BJ (cell line): ENCODE results near the gene ACSL5. TPM values are rescaled to one million over a fixed set of nuclear protein-coding genes. Genes with fewer than 3 reads are reported as not detected.

Experiments
- CTCF ChIA-PET: fragments of 350-600 bp; formaldehyde crosslinking; extraction: SDS; loops from one replicate; lab custom pipeline; 2021; ENCODE audit warnings: antibody characterized with exemption, inconsistent platforms; lab: Yijun Ruan, JAX
- POLR2A ChIA-PET: fragments of 300-600 bp; sonication (Branson Sonifier 250); formaldehyde crosslinking; extraction: SDS; loops from one replicate; lab custom pipeline; 2021; ENCODE audit warnings: antibody characterized with exemption; lab: Charles Lee
- DNase-seq: peaks from one replicate; pipeline ENCODE4 v3.0.0-alpha.2; 2011; ENCODE audit warnings: low read depth
- H3K27me3 ChIP-seq: 2 replicates; pipeline ENCODE4 v1.6.0; 2011; ENCODE audit warnings: low read length; ENCODE audit not compliant: control insufficient read depth, insufficient read depth
- H3K36me3 ChIP-seq: 2 replicates; pipeline ENCODE4 v1.5.1; 2011; ENCODE audit warnings: low read length; ENCODE audit not compliant: control insufficient read depth, insufficient read depth
- H3K4me3 ChIP-seq: 2 replicates; pipeline ENCODE4 v1.5.1; 2011; ENCODE audit warnings: low read depth, mild to moderate bottlenecking, control low read depth, low read length
- CTCF ChIP-seq: IDR thresholded peaks from 2 replicates; pipeline ENCODE4 v1.5.1; 2011; ENCODE audit warnings: low read depth, mild to moderate bottlenecking, control low read depth, inconsistent platforms, low read length, moderate library complexity; ENCODE audit not compliant: insufficient read depth
- polyA plus RNA-seq: library from polyadenylated mRNA; depleted of rRNA; stranded (reverse); fragments of >200 nt; gene quantifications from 2 replicates; pipeline ENCODE4 v1.2.3, GENCODE V29; 2011

The ACSL5 gene
- polyA plus RNA-seq, 1 experiment: 1.0 TPM

- ChIA-PET POLR2A (interaction anchor here (0.7 kb wide), 1 partner anchor 278 kb away, joined by 3 read pairs; no protein-coding TSS in a partner anchor), CTCF (interaction anchor here (0.6 to 3.5 kb wide), 6 partner anchors 9 to 116 kb away, joined by 3 to 16 read pairs (median 4); no protein-coding TSS in a partner anchor)
- H3K4me3 ChIP-seq: no peak overlapping the region
- DNase-seq: no peak
- peaks cover 2% of the 10 kb centered on the region for H3K36me3 ChIP-seq
- H3K27me3 ChIP-seq: no peaks in the 10 kb centered on the region
- no peak for TF ChIP-seq CTCF
These were observed 50.7 kb downstream of the ACSL5 start for GRCh38 chr10:112424651-112425050.

- Histone ChIP-seq H3K4me3 (no peak overlapping the region), H3K27me3 (no peaks in the 10 kb centered on the region), H3K36me3 (peaks cover 6% of the 10 kb centered on the region)
- TF ChIP-seq CTCF: no peak
- DNase-seq: no peak
- POLR2A ChIA-PET: no interaction called here
- CTCF ChIA-PET: interaction anchor here (1.4 to 3.5 kb wide), 2 partner anchors 9 to 104 kb away, joined by 4 to 16 read pairs; no protein-coding TSS in a partner anchor
These were observed 52.2 kb downstream of the ACSL5 start for GRCh38 chr10:112426111-112426510.

- TF ChIP-seq CTCF: no peak
- ChIA-PET CTCF (no interaction called here), POLR2A (no interaction called here)
- no peak overlapping the region for H3K4me3 ChIP-seq
- DNase-seq: no peak
- no peaks in the 10 kb centered on the region for H3K27me3 ChIP-seq
- H3K36me3 ChIP-seq: peaks cover 7% of the 10 kb centered on the region
These were observed 55.2 kb downstream of the ACSL5 start for GRCh38 chr10:112429147-112429546.

GRCh38 chr10:112429654-112430230 lies 55.8 kb downstream of the ACSL5 start:
- peaks cover 7% of the 10 kb centered on the region for H3K36me3 ChIP-seq
- H3K4me3 ChIP-seq: no peak overlapping the region
- H3K27me3 ChIP-seq: no peaks in the 10 kb centered on the region
- no peak for TF ChIP-seq CTCF
- ChIA-PET POLR2A (no interaction called here), CTCF (no interaction called here)
- no peak for DNase-seq

- CTCF ChIA-PET: interaction anchor here (1.0 kb wide), 1 partner anchor 111 kb away, joined by 3 read pairs; no protein-coding TSS in a partner anchor
- Histone ChIP-seq H3K36me3 (peaks cover 10% of the 10 kb centered on the region), H3K27me3 (no peaks in the 10 kb centered on the region), H3K4me3 (no peak overlapping the region)
- no peak for TF ChIP-seq CTCF
- no peak for DNase-seq
- POLR2A ChIA-PET: no interaction called here
These were observed 59.2 kb downstream of the ACSL5 start for GRCh38 chr10:112433136-112433535.
